CD14-positive monocyte (primary cell): ENCODE measurements around the gene NDUFAF4. TPM values are rescaled to one million over a fixed set of nuclear protein-coding genes. Genes with fewer than 3 reads are reported as not detected.

Source experiments
- DNase-seq, 3 donors: peaks; one replicate each; pipeline ENCODE4 v3.0.0-alpha.2; 2011 to 2022
- H2AFZ ChIP-seq: 2 replicates; pipeline ENCODE4 v1.6.0; 2012; ENCODE audit warnings: mild to moderate bottlenecking, low read depth, low read length, inconsistent platforms; ENCODE audit not compliant: insufficient read depth, poor library complexity, severe bottlenecking
- H3K27ac ChIP-seq, 2 donors: 1 replicate in 1 of 2; 2 replicates in 1 of 2; pipeline ENCODE4 v1.5.1; 2012 to 2013; ENCODE audit warnings: low read length in 2 of 2, control low read depth in 1 of 2, inconsistent platforms in 1 of 2, low read depth in 1 of 2, mild to moderate bottlenecking in 1 of 2
- H3K27me3 ChIP-seq, 2 donors: one replicate each; pipeline versions ENCODE4 v1.6.0 to v1.6.1; 2011 to 2013; ENCODE audit warnings: low read length in 2 of 2; ENCODE audit not compliant: control insufficient read depth in 2 of 2, insufficient read depth in 2 of 2
- H3K36me3 ChIP-seq, 2 donors: replicated peaks in 1 of 2; 1 replicate in 1 of 2; 2 replicates in 1 of 2; pipeline versions ENCODE4 v1.5.1 to v1.6.1; 2012 to 2013; ENCODE audit warnings: low read length in 2 of 2, control low read depth in 1 of 2, inconsistent platforms in 1 of 2, mild to moderate bottlenecking in 1 of 2; ENCODE audit not compliant: insufficient read depth in 2 of 2, control insufficient read depth in 1 of 2
- H3K4me1 ChIP-seq, 2 donors: 1 replicate in 1 of 2; 2 replicates in 1 of 2; pipeline versions ENCODE4 v1.5.1 to v1.6.1; 2012 to 2013; ENCODE audit warnings: low read length in 2 of 2, control low read depth in 1 of 2, inconsistent platforms in 1 of 2, mild to moderate bottlenecking in 1 of 2, moderate library complexity in 1 of 2; ENCODE audit not compliant: insufficient read depth in 2 of 2, control insufficient read depth in 1 of 2
- H3K4me2 ChIP-seq: replicated peaks from 2 replicates; pipeline ENCODE3; 2012; ENCODE audit warnings: low read length, moderate library complexity, mild to moderate bottlenecking; ENCODE audit not compliant: poor library complexity, severe bottlenecking; ENCODE audit errors: extremely low read depth
- H3K4me3 ChIP-seq, 3 experiments: fragments of 200-600 bp in 1 of 3; sonication (generic) in 1 of 3; replicated peaks in 1 of 3; 1 replicate in 2 of 3; 2 replicates in 1 of 3; pipeline ENCODE4 v1.5.1; 2011 to 2013; ENCODE audit warnings: low read length in 3 of 3, mild to moderate bottlenecking in 3 of 3, control low read depth in 2 of 3, low read depth in 2 of 3, inconsistent platforms in 1 of 3, moderate library complexity in 1 of 3
- H3K79me2 ChIP-seq: 2 replicates; pipeline ENCODE4 v1.6.0; 2012; ENCODE audit warnings: mild to moderate bottlenecking, control low read depth, inconsistent platforms, low read length, moderate library complexity; ENCODE audit not compliant: insufficient read depth
- H3K9ac ChIP-seq: 2 replicates; pipeline ENCODE4 v1.6.0; 2017; ENCODE audit warnings: low read length, mild to moderate bottlenecking; ENCODE audit not compliant: insufficient read depth, poor library complexity, severe bottlenecking
- H3K9me3 ChIP-seq, 2 donors: replicated peaks in 1 of 2; 1 replicate in 1 of 2; 2 replicates in 1 of 2; pipeline versions ENCODE4 v1.5.1 to v1.6.1; 2012 to 2013; ENCODE audit warnings: low read length in 2 of 2, control low read depth in 1 of 2; ENCODE audit not compliant: control insufficient read depth in 1 of 2, insufficient read depth in 1 of 2
- H4K20me1 ChIP-seq: 2 replicates; pipeline ENCODE4 v1.6.0; 2012; ENCODE audit warnings: mild to moderate bottlenecking, low read length, control low read depth, moderate library complexity; ENCODE audit not compliant: insufficient read depth
- H3K27ac Mint-ChIP-seq, 7 donors: one replicate each; pipeline ENCODE4 v1.8.0; 2020; ENCODE audit warnings: mild to moderate bottlenecking in 7 of 7, mixed read lengths in 7 of 7, moderate library complexity in 6 of 7, inconsistent platforms in 2 of 7
- H3K27me3 Mint-ChIP-seq, 3 donors: one replicate each; pipeline ENCODE4 v1.8.0; 2021 to 2022; ENCODE audit warnings: low read depth in 3 of 3, mild to moderate bottlenecking in 3 of 3, mixed read lengths in 3 of 3, moderate library complexity in 3 of 3, inconsistent platforms in 1 of 3
- H3K36me3 Mint-ChIP-seq, 2 donors: one replicate each; pipeline ENCODE4 v1.8.0; 2020; ENCODE audit warnings: mixed read lengths in 2 of 2, inconsistent platforms in 1 of 2, mild to moderate bottlenecking in 1 of 2
- H3K4me1 Mint-ChIP-seq: one replicate; pipeline ENCODE4 v1.8.0; 2020; ENCODE audit warnings: mild to moderate bottlenecking, mixed read lengths
- H3K4me3 Mint-ChIP-seq, 2 donors: one replicate each; pipeline ENCODE4 v1.8.0; 2020; ENCODE audit warnings: mild to moderate bottlenecking in 2 of 2, mixed read lengths in 2 of 2, moderate library complexity in 1 of 2
- H3K9me3 Mint-ChIP-seq, 7 donors: one replicate each; pipeline ENCODE4 v1.8.0; 2020 to 2022; ENCODE audit warnings: mixed read lengths in 7 of 7, mild to moderate bottlenecking in 6 of 7, moderate library complexity in 6 of 7, inconsistent platforms in 2 of 7
- CTCF ChIP-seq: fragments of 200-600 bp; IDR thresholded peaks from one replicate; pipeline ENCODE4 v1.8.0; 2022; ENCODE audit warnings: antibody characterized with exemption, mild to moderate bottlenecking
- WGBS: methylation state at CpG from one replicate; pipeline ENCODE4 v1.1.5; 2013; ENCODE audit warnings: missing lambda C conversion rate; ENCODE audit not compliant: insufficient coverage; 5-methylcytosine and 5-hydroxymethylcytosine counted together
- intact Hi-C, 2 donors: fragments of 100-400 bp; cut with micrococcal nuclease; formaldehyde crosslinking; loops; one replicate each; pipeline versions ENCODE4 v1.15.0 to v1.15.1; 2023
- polyA plus RNA-seq, 3 donors: library from polyadenylated mRNA; depleted of rRNA in 1 of 3; unstranded in 2 of 3; stranded (reverse) in 1 of 3; fragments of 300-500 nt in 2 of 3; fragments of >200 nt in 1 of 3; fragmentation: Illumina TruSeq in 2 of 3; gene quantifications; 1 replicate in 2 of 3; 2 replicates in 1 of 3; pipeline ENCODE4 v1.2.3, GENCODE V29; 2012 to 2021

NDUFAF4 gene
- polyA plus RNA-seq, 3 donors, result 7.6 to 17.5 (median 14.9) TPM

DNA sequence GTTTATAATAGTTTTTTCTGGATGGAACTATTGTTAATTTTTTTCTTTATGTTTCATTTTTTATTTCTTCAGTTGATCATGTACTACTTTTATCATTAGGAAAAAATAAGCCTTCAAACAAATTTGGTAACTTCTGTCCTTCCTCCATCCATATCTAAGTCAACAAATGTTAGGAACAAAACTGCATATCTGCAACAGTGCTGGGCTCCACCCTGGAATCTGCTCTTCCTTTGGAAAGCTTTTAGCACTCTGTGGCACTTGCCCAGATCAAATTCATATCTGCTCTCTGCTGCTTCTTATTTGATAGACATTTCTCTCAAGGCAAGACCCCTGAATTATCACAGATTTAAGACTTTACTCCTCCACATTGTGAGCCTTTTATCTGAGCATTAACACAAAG lies 36.1 kb downstream of the NDUFAF4 start:
- no peak for TF ChIP-seq CTCF
- H3K27ac Mint-ChIP-seq, result no peak overlapping the region
- no peak overlapping the region for H2AFZ ChIP-seq
- H3K4me2 ChIP-seq, result no peak overlapping the region
- H3K9me3 Mint-ChIP-seq, result peaks cover 3 to 19% (median 9%) of the 10 kb centered on the region in 7 donors
- H3K27me3 ChIP-seq, result no peaks in the 10 kb centered on the region
- no peaks in the 10 kb centered on the region for H3K4me1 ChIP-seq
- peaks cover 0 to 3% of the 10 kb centered on the region in 2 donors for H3K9me3 ChIP-seq
- H4K20me1 ChIP-seq, result no peaks in the 10 kb centered on the region
- H3K9ac ChIP-seq, result no peak overlapping the region
- no peaks in the 10 kb centered on the region for H3K36me3 Mint-ChIP-seq
- H3K36me3 ChIP-seq, result no peaks in the 10 kb centered on the region
- H3K27me3 Mint-ChIP-seq, result peaks cover 0 to 9% (median 0%) of the 10 kb centered on the region in 3 donors
- no peak for DNase-seq
- intact Hi-C loops, result no loop called here
- no peaks in the 10 kb centered on the region for H3K4me1 Mint-ChIP-seq
- H3K4me3 ChIP-seq, result no peak overlapping the region
- no peaks in the 10 kb centered on the region for H3K79me2 ChIP-seq
- H3K4me3 Mint-ChIP-seq, result no peak overlapping the region
- no peak overlapping the region for H3K27ac ChIP-seq

DNA sequence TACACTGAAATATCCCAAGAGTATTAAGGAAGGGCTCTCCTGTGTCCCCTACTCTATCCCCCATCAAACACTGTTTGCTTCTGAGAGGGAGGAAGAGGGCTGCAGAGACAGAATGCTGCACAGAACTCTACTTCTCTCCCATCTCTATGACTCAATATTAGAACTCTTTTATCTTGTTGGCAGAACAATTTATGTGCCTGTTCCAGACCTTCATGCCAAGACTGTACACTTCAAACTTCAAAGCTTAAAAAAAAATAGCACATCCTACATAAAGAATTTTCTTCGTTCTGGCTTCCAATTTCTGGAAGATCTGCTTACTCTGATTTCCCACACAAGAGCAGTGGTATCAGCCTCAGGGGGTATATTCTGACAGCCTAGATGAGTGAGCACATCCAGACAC lies 40.8 kb downstream of the NDUFAF4 start:
- no peaks in the 10 kb centered on the region for H3K4me1 Mint-ChIP-seq
- H3K4me3 Mint-ChIP-seq, result no peak overlapping the region
- DNase-seq, result no peak
- no peak overlapping the region for H3K4me2 ChIP-seq
- H4K20me1 ChIP-seq, result no peaks in the 10 kb centered on the region
- no peak overlapping the region for H3K27ac Mint-ChIP-seq
- H2AFZ ChIP-seq, result no peak overlapping the region
- peaks cover 4 to 19% (median 9%) of the 10 kb centered on the region in 7 donors for H3K9me3 Mint-ChIP-seq
- TF ChIP-seq CTCF, result no peak
- no peaks in the 10 kb centered on the region for H3K36me3 ChIP-seq
- H3K36me3 Mint-ChIP-seq, result no peaks in the 10 kb centered on the region
- peaks cover 0 to 3% (median 0%) of the 10 kb centered on the region in 3 donors for H3K27me3 Mint-ChIP-seq
- no CpG with 5 or more reads among the region's 1 CpG for WGBS
- H3K9me3 ChIP-seq, result peaks cover 0 to 3% of the 10 kb centered on the region in 2 donors
- H3K27ac ChIP-seq, result no peak overlapping the region
- no peak overlapping the region for H3K4me3 ChIP-seq
- H3K9ac ChIP-seq, result no peak overlapping the region
- H3K4me1 ChIP-seq, result no peaks in the 10 kb centered on the region
- intact Hi-C loops, result no loop called here
- H3K79me2 ChIP-seq, result no peaks in the 10 kb centered on the region
- H3K27me3 ChIP-seq, result no peaks in the 10 kb centered on the region
